Measurements from ENCODE around the gene FOXA3.
"Not testable (repeated sequence)": the region's sequence is repeated elsewhere in the genome, so short reads cannot be mapped to it uniquely, and the experiment has no call there.

FOXA3 gene

GRCh38 chr19:45860359-45861259, 3.5 kb upstream of the FOXA3 start:
- H3K36me3 ChIP-seq (ENCODE audit: control insufficient read depth in 1 of 2, insufficient read depth in 2 of 2, low read length in 2 of 2) = peaks cover 0 to 18% of the 10 kb centered on the region in 2 donors
- H3K9ac ChIP-seq (ENCODE audit: low read depth in 1 of 2, low read length in 2 of 2) = no peak overlapping the region
- H3K4me1 ChIP-seq (ENCODE audit: control insufficient read depth in 1 of 2, insufficient read depth in 2 of 2, low read length in 2 of 2) = peaks cover 5 to 25% of the 10 kb centered on the region in 2 donors
- no peaks in the 10 kb centered on the region for H3K9me3 ChIP-seq (ENCODE audit: control insufficient read depth in 1 of 2, low read length in 2 of 2)
- no peaks in the 10 kb centered on the region for H3K27me3 ChIP-seq (ENCODE audit: control insufficient read depth in 1 of 2, insufficient read depth in 2 of 2, low read length in 2 of 2)
- H3K27ac ChIP-seq (ENCODE audit: low read depth, low read length) = no peak overlapping the region
- no peak overlapping the region for H3K4me3 ChIP-seq (ENCODE audit: low read depth in 1 of 2, low read length in 2 of 2)

- H3K9me3 ChIP-seq (ENCODE audit: control insufficient read depth in 1 of 2, low read length in 2 of 2) = no peaks in the 10 kb centered on the region
- H3K36me3 ChIP-seq (ENCODE audit: control insufficient read depth in 1 of 2, insufficient read depth in 2 of 2, low read length in 2 of 2) = peaks cover 0 to 18% of the 10 kb centered on the region in 2 donors
- peaks cover 5 to 25% of the 10 kb centered on the region in 2 donors for H3K4me1 ChIP-seq (ENCODE audit: control insufficient read depth in 1 of 2, insufficient read depth in 2 of 2, low read length in 2 of 2)
- peak overlapping the region; percentile 79 for H3K27ac ChIP-seq (ENCODE audit: low read depth, low read length)
- H3K4me3 ChIP-seq (ENCODE audit: low read depth in 1 of 2, low read length in 2 of 2) = peak overlapping the region; percentile 99
- H3K9ac ChIP-seq (ENCODE audit: low read depth in 1 of 2, low read length in 2 of 2) = peak overlapping the region; percentile 96 to 98
- H3K27me3 ChIP-seq (ENCODE audit: control insufficient read depth in 1 of 2, insufficient read depth in 2 of 2, low read length in 2 of 2) = no peaks in the 10 kb centered on the region
Measured at GRCh38 chr19:45862271-45862563, 1.9 kb upstream of the FOXA3 start.

GRCh38 chr19:45862564-45863334, 1.4 kb upstream of the FOXA3 start, which contains the start of gene SYMPK:
SYMPK (minus strand) TSS chr19:45863147; CDS start chr19:45854495, 8,652 bp downstream.
- Histone ChIP-seq H3K9me3 (ENCODE audit: control insufficient read depth in 1 of 2, low read length in 2 of 2) (no peaks in the 10 kb centered on the region), H3K27me3 (ENCODE audit: control insufficient read depth in 1 of 2, insufficient read depth in 2 of 2, low read length in 2 of 2) (no peaks in the 10 kb centered on the region), H3K4me3 (ENCODE audit: low read depth in 1 of 2, low read length in 2 of 2) (peak within 1 kb of the TSS; percentile 99), H3K4me1 (ENCODE audit: control insufficient read depth in 1 of 2, insufficient read depth in 2 of 2, low read length in 2 of 2) (peaks cover 5 to 25% of the 10 kb centered on the region in 2 donors), H3K36me3 (ENCODE audit: control insufficient read depth in 1 of 2, insufficient read depth in 2 of 2, low read length in 2 of 2) (peaks cover 0 to 17% of the 10 kb centered on the region in 2 donors), H3K9ac (ENCODE audit: low read depth in 1 of 2, low read length in 2 of 2) (peak within 1 kb of the TSS; percentile 96 to 98), H3K27ac (ENCODE audit: low read depth, low read length) (peak within 1 kb of the TSS; percentile 79)

- peaks cover 5 to 25% of the 10 kb centered on the region in 2 donors for H3K4me1 ChIP-seq (ENCODE audit: control insufficient read depth in 1 of 2, insufficient read depth in 2 of 2, low read length in 2 of 2)
- no peaks in the 10 kb centered on the region for H3K9me3 ChIP-seq (ENCODE audit: control insufficient read depth in 1 of 2, low read length in 2 of 2)
- H3K27me3 ChIP-seq (ENCODE audit: control insufficient read depth in 1 of 2, insufficient read depth in 2 of 2, low read length in 2 of 2) = no peaks in the 10 kb centered on the region
- H3K27ac ChIP-seq (ENCODE audit: low read depth, low read length) = no peak overlapping the region
- H3K4me3 ChIP-seq (ENCODE audit: low read depth in 1 of 2, low read length in 2 of 2) = peak overlapping the region; percentile 51 to 74
- peaks cover 0 to 11% of the 10 kb centered on the region in 2 donors for H3K36me3 ChIP-seq (ENCODE audit: control insufficient read depth in 1 of 2, insufficient read depth in 2 of 2, low read length in 2 of 2)
- peak overlapping the region in 1 of 2 donors; percentile 54 for H3K9ac ChIP-seq (ENCODE audit: low read depth in 1 of 2, low read length in 2 of 2)
Measured at GRCh38 chr19:45863335-45863839, 739 bp upstream of the FOXA3 start.

- H3K4me3 ChIP-seq (ENCODE audit: low read depth in 1 of 2, low read length in 2 of 2) = peak overlapping the region; percentile 72 to 74
Measured at GRCh38 chr19:45864629-45865082, 530 bp downstream of the FOXA3 start.

GRCh38 chr19:45865269-45865948, 1.3 kb downstream of the FOXA3 start:
- peak overlapping the region; percentile 72 to 74 for H3K4me3 ChIP-seq (ENCODE audit: low read depth in 1 of 2, low read length in 2 of 2)
- no peak overlapping the region for H3K27ac ChIP-seq (ENCODE audit: low read depth, low read length)
- H3K4me1 ChIP-seq (ENCODE audit: control insufficient read depth in 1 of 2, insufficient read depth in 2 of 2, low read length in 2 of 2) = peaks cover 5 to 25% of the 10 kb centered on the region in 2 donors
- H3K9ac ChIP-seq (ENCODE audit: low read depth in 1 of 2, low read length in 2 of 2) = peak overlapping the region; percentile 60 to 71
- no peaks in the 10 kb centered on the region for H3K36me3 ChIP-seq (ENCODE audit: control insufficient read depth in 1 of 2, insufficient read depth in 2 of 2, low read length in 2 of 2)
- H3K9me3 ChIP-seq (ENCODE audit: control insufficient read depth in 1 of 2, low read length in 2 of 2) = no peaks in the 10 kb centered on the region
- no peaks in the 10 kb centered on the region for H3K27me3 ChIP-seq (ENCODE audit: control insufficient read depth in 1 of 2, insufficient read depth in 2 of 2, low read length in 2 of 2)

More at GRCh38 chr19:45864629-45865082, 530 bp downstream of the FOXA3 start:
- Histone ChIP-seq H3K27me3 (ENCODE audit: control insufficient read depth in 1 of 2, insufficient read depth in 2 of 2, low read length in 2 of 2) (no peaks in the 10 kb centered on the region), H3K36me3 (ENCODE audit: control insufficient read depth in 1 of 2, insufficient read depth in 2 of 2, low read length in 2 of 2) (peaks cover 0 to 2% of the 10 kb centered on the region in 2 donors), H3K4me1 (ENCODE audit: control insufficient read depth in 1 of 2, insufficient read depth in 2 of 2, low read length in 2 of 2) (peaks cover 5 to 25% of the 10 kb centered on the region in 2 donors), H3K9ac (ENCODE audit: low read depth in 1 of 2, low read length in 2 of 2) (peak overlapping the region; percentile 54 to 71), H3K27ac (ENCODE audit: low read depth, low read length) (peak overlapping the region; percentile 31), H3K9me3 (ENCODE audit: control insufficient read depth in 1 of 2, low read length in 2 of 2) (no peaks in the 10 kb centered on the region)

- peak overlapping the region; percentile 56 to 72 for H3K4me3 ChIP-seq (ENCODE audit: low read depth in 1 of 2, low read length in 2 of 2)
- no peaks in the 10 kb centered on the region for H3K9me3 ChIP-seq (ENCODE audit: control insufficient read depth in 1 of 2, low read length in 2 of 2)
- H3K27ac ChIP-seq (ENCODE audit: low read depth, low read length) = no peak overlapping the region
- peaks cover 5 to 22% of the 10 kb centered on the region in 2 donors for H3K4me1 ChIP-seq (ENCODE audit: control insufficient read depth in 1 of 2, insufficient read depth in 2 of 2, low read length in 2 of 2)
- no peaks in the 10 kb centered on the region for H3K27me3 ChIP-seq (ENCODE audit: control insufficient read depth in 1 of 2, insufficient read depth in 2 of 2, low read length in 2 of 2)
- peak overlapping the region; percentile 63 to 71 for H3K9ac ChIP-seq (ENCODE audit: low read depth in 1 of 2, low read length in 2 of 2)
- H3K36me3 ChIP-seq (ENCODE audit: control insufficient read depth in 1 of 2, insufficient read depth in 2 of 2, low read length in 2 of 2) = no peaks in the 10 kb centered on the region
Measured at GRCh38 chr19:45866400-45867176, 2.5 kb downstream of the FOXA3 start.

- H3K27ac ChIP-seq (ENCODE audit: low read depth, low read length); H3K36me3 ChIP-seq (ENCODE audit: control insufficient read depth in 1 of 2, insufficient read depth in 2 of 2, low read length in 2 of 2); H3K27me3 ChIP-seq (ENCODE audit: control insufficient read depth in 1 of 2, insufficient read depth in 2 of 2, low read length in 2 of 2); H3K9me3 ChIP-seq (ENCODE audit: control insufficient read depth in 1 of 2, low read length in 2 of 2): not testable (repeated sequence)
- Histone ChIP-seq H3K4me1 (ENCODE audit: control insufficient read depth in 1 of 2, insufficient read depth in 2 of 2, low read length in 2 of 2) (peaks cover under 1 to 15% of the 10 kb centered on the region in 2 donors), H3K4me3 (ENCODE audit: low read depth in 1 of 2, low read length in 2 of 2) (peak overlapping the region; percentile 56 to 72), H3K9ac (ENCODE audit: low read depth in 1 of 2, low read length in 2 of 2) (peak overlapping the region; percentile 63 to 71)
Measured at GRCh38 chr19:45867241-45867640, 3.1 kb downstream of the FOXA3 start.

GRCh38 chr19:45870798-45871197, 6.7 kb downstream of the FOXA3 start:
- no peak overlapping the region for H3K9ac ChIP-seq (ENCODE audit: low read depth in 1 of 2, low read length in 2 of 2)
- H3K9me3 ChIP-seq (ENCODE audit: control insufficient read depth in 1 of 2, low read length in 2 of 2) = no peaks in the 10 kb centered on the region
- H3K4me3 ChIP-seq (ENCODE audit: low read depth in 1 of 2, low read length in 2 of 2) = no peak overlapping the region
- peaks cover 3 to 11% of the 10 kb centered on the region in 2 donors for H3K4me1 ChIP-seq (ENCODE audit: control insufficient read depth in 1 of 2, insufficient read depth in 2 of 2, low read length in 2 of 2)
- no peaks in the 10 kb centered on the region for H3K27me3 ChIP-seq (ENCODE audit: control insufficient read depth in 1 of 2, insufficient read depth in 2 of 2, low read length in 2 of 2)
- peaks cover 0 to 10% of the 10 kb centered on the region in 2 donors for H3K36me3 ChIP-seq (ENCODE audit: control insufficient read depth in 1 of 2, insufficient read depth in 2 of 2, low read length in 2 of 2)
- no peak overlapping the region for H3K27ac ChIP-seq (ENCODE audit: low read depth, low read length)
